Right ventricle myocardium superior (tissue), 1 donor: Measurements from ENCODE around the gene WNT3A. TPM values are rescaled to one million over a fixed set of nuclear protein-coding genes. Genes with fewer than 3 reads are reported as not detected.

Experiments used
- ATAC-seq: fragments of 200-7000 bp; cut with Tn5 transposase; one replicate; pipeline ENCODE4 v1.9.1; 2020; ENCODE audit warnings: mild to moderate bottlenecking; ENCODE audit not compliant: poor library complexity
- DNase-seq: peaks from one replicate; pipeline ENCODE4 v3.0.0-alpha.2; 2020
- intact Hi-C: fragments of 100-400 bp; cut with DNase I; formaldehyde crosslinking; loops from one replicate; pipeline ENCODE4 v1.11.2; 2022
- total RNA-seq: library from RNA; stranded (reverse); fragmentation: NEBNext Ultra II Directional; extraction: Animal tissue kit (Norgen Biotek cat#: 25700); gene quantifications from one replicate; pipeline ENCODE4 v1.2.1, GENCODE V29; 2021
- donor health status: DM: no; HTN: yes; CAD: no; lungs with severe emphysema.

Gene WNT3A
- total RNA-seq, 1 donor from 2014 or later = not detected

- DNase-seq = no peak
- ATAC-seq = no peak
- intact Hi-C loops = no loop called here
These were observed 1.8 kb downstream of the WNT3A start for GRCh38 chr1:228008391-228009115.

- ATAC-seq (no peak), DNase-seq (no peak)
- intact Hi-C loops = no loop called here
These were observed 2.5 kb downstream of the WNT3A start for GRCh38 chr1:228009116-228009827.

- DNase-seq (no peak), ATAC-seq (no peak)
- intact Hi-C loops = no loop called here
These were observed 3.3 kb downstream of the WNT3A start for GRCh38 chr1:228009828-228010775.

GRCh38 chr1:228010921-228011320, 4.1 kb downstream of the WNT3A start:
- no peak for DNase-seq

GRCh38 chr1:228011721-228012311, 5.0 kb downstream of the WNT3A start:
- no peak for ATAC-seq
- intact Hi-C loops = no loop called here
- no peak for DNase-seq

More at GRCh38 chr1:228010921-228011320, 4.1 kb downstream of the WNT3A start:
- no peak for ATAC-seq
- intact Hi-C loops = no loop called here

DNA sequence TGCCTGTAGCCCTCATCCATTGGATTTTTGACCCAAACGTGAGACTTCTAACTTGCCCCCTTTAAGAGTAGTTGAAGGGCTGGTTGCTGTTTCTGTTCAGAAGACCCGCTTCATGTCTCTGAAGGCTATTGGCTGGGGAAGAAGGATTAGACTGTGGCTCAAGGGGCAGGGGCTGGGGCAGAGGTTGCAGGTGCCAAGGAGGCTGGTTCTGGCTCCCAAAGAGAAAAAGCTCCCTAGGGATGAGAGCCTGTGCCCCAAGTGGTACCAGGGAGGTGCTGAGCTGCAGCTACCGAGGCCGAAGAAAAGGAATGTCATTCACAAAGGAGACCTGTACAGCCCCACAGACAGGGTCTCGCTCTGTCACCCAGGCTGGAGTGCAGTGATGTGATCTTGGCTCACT, 5.8 kb downstream of the WNT3A start:
- no peak for DNase-seq
- intact Hi-C loops = no loop called here
- ATAC-seq = no peak

DNA sequence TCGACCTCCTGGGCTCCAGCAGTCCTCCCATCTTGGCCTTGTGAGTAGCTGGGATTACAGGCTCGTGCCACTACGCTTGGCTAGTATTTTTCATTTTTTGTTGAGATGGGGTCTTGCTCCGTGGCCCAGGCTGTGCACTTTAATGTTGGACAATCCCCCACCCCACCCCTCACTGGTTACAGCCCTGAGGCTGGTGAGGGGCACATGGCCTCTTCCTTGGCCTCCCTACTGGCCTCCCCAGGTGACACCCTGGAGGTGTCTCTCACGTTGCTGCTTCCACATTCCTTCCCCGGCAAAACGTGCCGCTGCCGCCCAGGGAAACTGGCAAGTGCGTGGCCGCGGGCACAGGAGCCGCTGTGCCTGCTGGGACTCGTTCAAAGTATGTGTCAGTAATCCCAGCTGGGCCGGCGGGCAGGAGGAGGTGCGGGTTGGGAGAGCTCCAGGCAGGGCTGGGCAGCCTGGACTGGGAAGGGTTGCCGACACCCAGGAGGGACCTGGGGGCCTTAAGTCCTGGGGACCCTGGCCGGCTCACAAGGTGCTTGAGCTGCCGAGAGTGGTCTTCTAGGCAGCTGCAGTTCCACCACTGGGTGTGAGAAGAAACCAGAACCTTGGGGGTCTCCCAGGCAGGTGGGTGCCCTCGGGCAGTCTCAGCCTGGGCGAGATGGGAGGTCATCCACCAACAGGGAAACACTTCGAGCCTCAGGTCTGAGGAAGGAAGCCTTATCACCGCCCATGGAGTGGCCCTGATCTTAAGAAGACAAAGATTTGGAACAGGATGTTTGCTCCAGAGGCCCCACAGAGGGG, 6.5 kb downstream of the WNT3A start:
- DNase-seq (no peak), ATAC-seq (no peak)

DNA sequence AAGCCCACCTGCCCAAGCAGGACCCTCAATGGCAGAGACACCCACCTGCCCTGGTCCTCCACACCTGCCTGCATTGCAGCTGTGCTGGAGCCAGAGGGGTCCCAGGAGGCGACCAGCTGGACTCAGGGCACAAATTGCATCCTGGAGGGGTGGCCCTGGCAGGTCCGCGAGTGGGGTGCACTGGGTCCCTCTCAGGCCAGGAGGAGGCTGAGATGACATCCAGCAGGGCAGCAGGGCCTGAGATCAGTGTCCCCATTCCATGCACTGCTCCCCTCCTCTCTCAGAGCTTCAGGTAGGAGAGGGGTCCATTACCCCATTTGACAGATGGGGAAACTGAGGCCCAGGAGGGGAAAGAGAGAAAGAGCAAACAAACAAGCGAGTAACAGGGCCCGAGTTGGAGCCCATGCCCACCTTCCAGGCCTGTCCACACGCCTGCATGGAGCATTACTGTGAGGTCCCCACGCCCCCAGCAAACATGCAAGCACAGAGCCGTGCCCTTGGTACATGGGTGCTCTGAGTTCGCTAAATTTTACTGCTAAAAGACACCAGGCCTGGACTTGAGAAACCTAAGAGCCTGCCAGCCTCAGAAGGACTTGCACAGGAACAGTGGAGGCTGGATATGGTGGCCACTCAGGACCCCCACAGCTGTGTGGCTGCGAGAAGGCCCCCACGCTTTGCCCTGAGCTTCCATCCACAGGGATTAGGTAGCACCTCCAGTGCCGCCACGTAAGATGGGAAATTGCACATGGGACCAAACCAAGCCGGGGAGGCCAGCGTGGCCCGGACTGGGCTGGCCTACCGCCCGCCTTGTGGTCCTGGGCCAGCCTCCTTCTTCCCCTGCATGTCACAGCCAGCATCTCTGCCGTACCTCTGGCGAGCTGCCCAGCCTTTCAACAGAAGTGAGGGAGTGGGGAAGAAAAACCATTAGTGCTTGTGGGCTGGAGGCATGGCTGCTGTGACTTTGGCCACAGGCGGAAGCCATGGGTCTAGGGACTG, 7.4 kb downstream of the WNT3A start:
- intact Hi-C loops = no loop called here
- ATAC-seq (peak; percentile 36), DNase-seq (no peak)

More for the DNA sequence above, 6.5 kb downstream of the WNT3A start:
- intact Hi-C loops = no loop called here

GRCh38 chr1:228015276-228016180, 8.7 kb downstream of the WNT3A start:
- intact Hi-C loops = no loop called here
- ATAC-seq (no peak), DNase-seq (no peak)

- DNase-seq = no peak
- intact Hi-C loops = no loop called here
- no peak for ATAC-seq
These were observed 9.3 kb downstream of the WNT3A start for GRCh38 chr1:228016181-228016510.

DNA sequence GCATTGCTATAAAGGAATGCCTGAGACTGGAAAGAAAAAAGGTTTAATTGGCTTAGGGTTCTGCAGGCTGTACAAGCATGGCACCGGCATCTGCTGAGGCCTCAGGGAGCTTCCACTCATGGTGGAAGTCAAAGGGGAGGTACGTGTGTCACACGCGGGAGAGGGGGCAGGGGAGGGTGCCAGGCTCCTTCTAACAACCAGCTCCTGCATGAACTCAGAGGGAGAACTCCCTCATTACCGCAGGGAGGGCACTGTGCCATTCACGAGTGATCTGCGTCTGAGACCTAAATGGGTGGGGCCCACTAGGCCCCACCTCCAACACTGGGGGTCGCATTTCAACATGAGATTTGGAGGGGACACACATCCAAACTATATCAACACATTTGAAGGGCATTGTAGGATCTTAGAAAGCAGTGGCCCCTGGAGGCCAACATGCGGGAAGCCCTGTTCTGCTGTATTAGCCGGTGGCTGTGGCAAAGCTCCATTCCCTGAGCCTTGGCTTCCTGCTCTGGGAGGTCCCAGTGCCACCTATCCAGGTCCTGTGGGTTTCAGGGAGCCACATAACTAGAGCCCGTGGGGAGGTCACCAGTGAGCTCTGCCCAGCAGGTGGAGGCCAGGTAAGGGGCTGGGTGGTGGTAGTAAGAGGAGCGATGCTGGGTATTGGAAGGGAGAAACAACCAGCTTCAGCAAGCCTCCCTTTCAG, 10.0 kb downstream of the WNT3A start:
- intact Hi-C loops = no loop called here
- no peak for DNase-seq
- ATAC-seq = no peak

DNA sequence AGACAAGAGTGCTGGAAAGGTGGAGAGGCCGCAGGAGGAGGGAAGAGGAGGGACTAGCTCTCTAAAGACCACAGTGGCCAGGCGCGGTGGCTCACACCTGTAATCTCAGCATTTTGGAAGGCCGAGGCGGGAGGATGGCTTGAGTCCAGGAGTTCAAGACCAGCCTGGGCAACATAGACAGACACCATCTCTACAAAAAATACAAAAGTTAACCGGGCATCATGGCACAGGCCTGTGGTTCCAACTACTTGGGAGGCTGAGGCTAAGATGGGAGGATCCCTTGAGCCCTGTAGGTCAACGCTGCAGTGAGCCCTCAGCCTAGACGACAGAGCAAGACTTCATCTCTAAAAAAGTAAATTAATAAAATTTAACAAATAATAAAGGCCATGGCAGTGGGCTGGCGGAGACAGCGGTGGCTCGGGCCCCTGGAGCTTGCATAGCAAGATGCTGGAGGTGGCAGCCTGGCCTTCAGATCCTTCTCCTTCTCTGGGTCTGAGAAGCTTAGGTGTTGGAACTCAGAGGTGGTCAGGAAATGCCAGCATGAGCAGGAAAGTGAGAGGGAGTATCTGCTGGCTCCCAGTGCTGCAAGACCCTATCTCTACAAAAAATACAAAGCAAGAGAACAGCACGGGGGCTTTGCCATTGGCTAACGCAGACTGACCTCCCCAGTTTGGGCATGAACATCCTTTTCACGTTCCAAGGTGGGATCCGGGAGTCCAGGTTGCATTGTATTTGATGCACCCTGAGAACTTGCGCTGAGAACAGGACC, 10.7 kb downstream of the WNT3A start:
- DNase-seq (no peak), ATAC-seq (no peak)
- intact Hi-C loops = no loop called here

DNA sequence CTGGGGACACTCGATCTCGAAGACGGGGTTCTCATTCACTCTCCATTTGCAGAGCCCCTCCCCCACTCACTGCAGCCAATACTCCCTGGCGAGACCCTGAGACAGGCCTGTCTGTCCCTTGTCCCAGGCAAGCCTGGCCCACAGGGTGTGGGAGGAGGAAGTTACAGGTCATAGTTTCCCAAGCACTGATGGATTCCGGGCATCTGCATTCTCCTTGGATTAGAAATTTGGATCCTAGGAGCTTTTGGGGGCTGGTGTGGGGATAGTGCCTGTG, 11.3 kb downstream of the WNT3A start:
- intact Hi-C loops = no loop called here
- ATAC-seq (no peak), DNase-seq (no peak)

DNA sequence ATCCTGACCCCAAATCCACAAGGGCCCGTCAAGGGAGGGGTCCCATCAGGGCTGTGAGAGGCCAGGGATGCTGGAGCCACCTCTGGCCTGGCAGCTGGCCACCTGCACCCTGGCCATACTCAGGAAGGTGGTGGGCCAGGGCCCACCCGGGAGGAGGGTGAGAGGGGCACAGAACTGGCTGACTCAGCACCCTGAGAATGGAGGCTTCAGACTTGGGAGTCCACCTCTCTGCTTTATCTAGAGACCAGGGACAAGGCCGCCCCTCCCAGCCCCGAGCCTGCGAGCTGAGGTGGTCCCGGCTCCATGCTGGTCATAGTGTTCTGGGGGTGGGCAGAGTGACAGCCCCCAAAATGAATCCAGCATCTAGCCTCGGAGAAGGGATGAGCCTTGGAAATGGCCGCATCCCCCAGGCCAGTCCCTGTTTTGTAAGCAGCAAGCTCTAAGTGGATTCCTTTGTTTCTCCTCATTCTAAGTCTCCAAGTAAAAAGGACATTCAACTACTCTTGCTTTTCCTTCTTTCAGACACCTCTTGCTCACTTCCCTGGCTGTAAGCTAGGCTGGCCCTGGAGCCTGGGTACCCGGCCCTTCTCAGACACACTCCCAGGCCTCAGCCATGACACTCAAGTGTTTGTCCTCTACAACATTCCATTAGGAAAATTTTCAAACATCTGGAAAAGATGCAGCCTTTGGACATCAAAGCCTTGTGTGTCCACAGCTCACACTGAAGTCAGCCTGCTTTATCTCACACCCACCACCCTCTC, 12.3 kb downstream of the WNT3A start:
- DNase-seq (no peak), ATAC-seq (no peak)
- intact Hi-C loops = no loop called here
